ENCODE measurements around the gene COL2A1. TPM values are rescaled to one million over a fixed set of nuclear protein-coding genes. Genes with fewer than 3 reads are reported as not detected.

The COL2A1 gene
- total RNA-seq, 1 experiment from 2014 or later, result 0.50 TPM

GRCh38 chr12:47984331-47984801, 19.9 kb downstream of the COL2A1 start:
- TF ChIP-seq, protein P1, sequence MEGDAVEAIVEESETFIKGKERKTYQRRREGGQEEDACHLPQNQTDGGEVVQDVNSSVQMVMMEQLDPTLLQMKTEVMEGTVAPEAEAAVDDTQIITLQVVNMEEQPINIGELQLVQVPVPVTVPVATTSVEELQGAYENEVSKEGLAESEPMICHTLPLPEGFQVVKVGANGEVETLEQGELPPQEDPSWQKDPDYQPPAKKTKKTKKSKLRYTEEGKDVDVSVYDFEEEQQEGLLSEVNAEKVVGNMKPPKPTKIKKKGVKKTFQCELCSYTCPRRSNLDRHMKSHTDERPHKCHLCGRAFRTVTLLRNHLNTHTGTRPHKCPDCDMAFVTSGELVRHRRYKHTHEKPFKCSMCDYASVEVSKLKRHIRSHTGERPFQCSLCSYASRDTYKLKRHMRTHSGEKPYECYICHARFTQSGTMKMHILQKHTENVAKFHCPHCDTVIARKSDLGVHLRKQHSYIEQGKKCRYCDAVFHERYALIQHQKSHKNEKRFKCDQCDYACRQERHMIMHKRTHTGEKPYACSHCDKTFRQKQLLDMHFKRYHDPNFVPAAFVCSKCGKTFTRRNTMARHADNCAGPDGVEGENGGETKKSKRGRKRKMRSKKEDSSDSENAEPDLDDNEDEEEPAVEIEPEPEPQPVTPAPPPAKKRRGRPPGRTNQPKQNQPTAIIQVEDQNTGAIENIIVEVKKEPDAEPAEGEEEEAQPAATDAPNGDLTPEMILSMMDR (IDR thresholded peaks at IDR 0.05; ENCODE audit: unreplicated experiment), result no peak
- no peak overlapping the region for H3K27ac Mint-ChIP-seq (ENCODE audit: unreplicated experiment)
- BruUV-seq (replicated peaks), result no TSS peak
- H3K4me3 Mint-ChIP-seq (ENCODE audit: low read depth, unreplicated experiment), result no peak overlapping the region
- intact Hi-C loops (cut with micrococcal nuclease; ENCODE audit: unreplicated experiment), result no loop called here
- peaks cover 97% of the 10 kb centered on the region for H3K27me3 Mint-ChIP-seq (ENCODE audit: unreplicated experiment)
- no peaks in the 10 kb centered on the region for H3K36me3 Mint-ChIP-seq (ENCODE audit: insufficient read depth, unreplicated experiment)
- no peak for DNase-seq
- H3K9me3 Mint-ChIP-seq (ENCODE audit: low read depth, unreplicated experiment), result no peaks in the 10 kb centered on the region
- no peaks in the 10 kb centered on the region for H3K4me1 Mint-ChIP-seq (ENCODE audit: low read depth, unreplicated experiment)
- CTCF ChIA-PET, result no interaction called here

DNA sequence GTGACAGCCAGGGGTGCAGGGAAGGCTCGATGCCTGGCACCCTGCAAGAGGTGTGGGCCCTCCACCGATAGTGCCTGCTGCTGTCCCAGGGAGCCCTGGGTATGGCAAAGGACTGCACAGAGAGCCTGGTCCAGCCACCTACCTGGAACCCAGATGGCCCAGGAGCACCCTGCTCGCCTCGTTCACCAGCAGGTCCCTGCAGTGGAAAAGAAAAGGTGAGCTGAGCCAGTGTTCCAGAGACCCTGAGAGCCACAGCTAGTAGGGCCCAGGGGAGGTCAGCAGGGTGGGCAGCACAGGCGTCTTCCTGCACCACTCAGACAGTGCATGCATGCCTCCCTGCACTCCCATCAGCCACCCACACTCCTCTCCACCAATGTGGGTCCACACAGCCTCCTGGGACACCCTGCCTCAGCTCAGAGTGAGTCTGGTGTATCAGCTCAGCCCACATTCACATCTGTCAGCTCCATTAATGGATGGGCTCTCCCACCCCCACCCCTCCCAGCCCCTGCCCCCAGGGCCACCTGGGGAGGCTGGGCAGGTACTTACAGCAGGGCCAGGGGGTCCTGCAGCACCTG, 20.6 kb downstream of the COL2A1 start:
- Mint-ChIP-seq H3K4me3 (ENCODE audit: low read depth, unreplicated experiment) (no peak overlapping the region), H3K36me3 (ENCODE audit: insufficient read depth, unreplicated experiment) (peaks cover 5% of the 10 kb centered on the region), H3K27me3 (ENCODE audit: unreplicated experiment) (peaks cover 97% of the 10 kb centered on the region), H3K27ac (ENCODE audit: unreplicated experiment) (no peak overlapping the region), H3K4me1 (ENCODE audit: low read depth, unreplicated experiment) (no peaks in the 10 kb centered on the region), H3K9me3 (ENCODE audit: low read depth, unreplicated experiment) (no peaks in the 10 kb centered on the region)
- no peak for DNase-seq
- no TSS peak for BruUV-seq (replicated peaks)
- TF ChIP-seq, protein P1 (IDR thresholded peaks at IDR 0.05; ENCODE audit: unreplicated experiment), result no peak
- CTCF ChIA-PET, result no interaction called here
- intact Hi-C loops (cut with micrococcal nuclease; ENCODE audit: unreplicated experiment), result no loop called here

DNA sequence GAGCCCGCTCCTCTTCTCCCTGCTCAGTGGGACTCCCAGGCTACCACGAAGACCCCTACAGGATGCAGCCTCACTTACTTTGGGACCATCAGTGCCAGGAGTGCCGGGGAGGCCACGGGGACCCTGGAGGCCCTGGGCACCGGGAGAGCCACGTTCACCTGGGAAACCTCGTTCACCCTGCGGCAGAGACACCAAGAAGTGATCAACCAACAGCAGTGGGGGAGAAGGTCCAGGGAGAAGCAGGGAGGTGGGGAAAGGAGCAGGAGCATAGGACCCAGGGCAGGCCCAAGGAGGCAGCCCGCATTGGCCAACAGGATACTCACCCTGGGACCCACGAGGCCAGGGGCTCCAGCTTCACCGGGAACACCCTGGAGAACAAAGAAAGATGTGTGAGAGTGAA, 21.5 kb downstream of the COL2A1 start:
- Mint-ChIP-seq H3K36me3 (ENCODE audit: insufficient read depth, unreplicated experiment) (peaks cover 5% of the 10 kb centered on the region), H3K9me3 (ENCODE audit: low read depth, unreplicated experiment) (no peaks in the 10 kb centered on the region), H3K4me1 (ENCODE audit: low read depth, unreplicated experiment) (no peaks in the 10 kb centered on the region), H3K4me3 (ENCODE audit: low read depth, unreplicated experiment) (no peak overlapping the region), H3K27ac (ENCODE audit: unreplicated experiment) (no peak overlapping the region), H3K27me3 (ENCODE audit: unreplicated experiment) (peaks cover 97% of the 10 kb centered on the region)
- TF ChIP-seq, protein P1 (IDR thresholded peaks at IDR 0.05; ENCODE audit: unreplicated experiment), result no peak
- intact Hi-C loops (cut with micrococcal nuclease; ENCODE audit: unreplicated experiment), result no loop called here
- BruUV-seq (replicated peaks), result no TSS peak
- CTCF ChIA-PET, result no interaction called here
- DNase-seq, result no peak

DNA sequence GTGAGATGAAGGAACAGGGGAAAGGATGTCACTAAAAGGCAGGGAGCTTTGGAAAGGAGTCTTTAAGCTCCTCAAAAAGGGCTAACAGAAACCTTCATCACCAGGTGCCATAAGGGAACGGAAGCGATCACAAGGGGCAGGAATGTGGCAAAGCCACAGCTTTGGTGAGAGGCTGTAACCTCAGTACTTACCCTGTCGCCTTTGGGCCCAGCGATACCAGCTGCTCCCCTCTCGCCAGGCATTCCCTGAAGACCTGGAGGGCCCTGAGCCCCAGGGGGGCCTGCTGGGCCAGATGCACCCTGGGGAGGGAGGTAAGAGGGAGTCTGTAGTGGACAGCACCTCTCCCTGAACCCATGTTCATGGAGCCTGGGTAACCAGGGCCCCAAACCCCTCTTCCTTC, 22.0 kb downstream of the COL2A1 start:
- Mint-ChIP-seq H3K4me1 (ENCODE audit: low read depth, unreplicated experiment) (no peaks in the 10 kb centered on the region), H3K36me3 (ENCODE audit: insufficient read depth, unreplicated experiment) (peaks cover 5% of the 10 kb centered on the region), H3K9me3 (ENCODE audit: low read depth, unreplicated experiment) (no peaks in the 10 kb centered on the region), H3K27ac (ENCODE audit: unreplicated experiment) (no peak overlapping the region), H3K27me3 (ENCODE audit: unreplicated experiment) (peaks cover 97% of the 10 kb centered on the region), H3K4me3 (ENCODE audit: low read depth, unreplicated experiment) (no peak overlapping the region)
- intact Hi-C loops (cut with micrococcal nuclease; ENCODE audit: unreplicated experiment), result no loop called here
- no TSS peak for BruUV-seq (replicated peaks)
- CTCF ChIA-PET, result no interaction called here
- no peak for DNase-seq
- TF ChIP-seq, protein P1 (IDR thresholded peaks at IDR 0.05; ENCODE audit: unreplicated experiment), result no peak

Measured in Calu3 (cell line).